Bronchial epithelial cell (primary cell): ENCODE data around the gene RNF2. TPM values are rescaled to one million over a fixed set of nuclear protein-coding genes. Genes with fewer than 3 reads are reported as not detected.

ENCODE experiments used
- DNase-seq: peaks from one replicate; pipeline ENCODE4 v3.0.0-alpha.2; 2010; ENCODE audit warnings: low read depth
- FAIRE-seq: peaks from 2 replicates; lab custom pipeline; 2011; peaks lifted over from hg19 to GRCh38; lab: Jason Lieb, UNC
- H3K27me3 ChIP-seq: 2 replicates; pipeline ENCODE4 v1.5.1; 2011; ENCODE audit warnings: low read length; ENCODE audit not compliant: control insufficient read depth, insufficient read depth
- H3K36me3 ChIP-seq: 2 replicates; pipeline ENCODE4 v1.5.1; 2011; ENCODE audit warnings: low read length; ENCODE audit not compliant: control insufficient read depth, insufficient read depth
- H3K4me3 ChIP-seq: 2 replicates; pipeline ENCODE4 v1.5.1; 2011; ENCODE audit warnings: mild to moderate bottlenecking, low read depth, low read length, control low read depth
- CTCF ChIP-seq: IDR thresholded peaks from 2 replicates; pipeline ENCODE4 v1.5.1; 2011; ENCODE audit warnings: mild to moderate bottlenecking, moderate library complexity, low read length, control low read depth, inconsistent platforms; ENCODE audit not compliant: insufficient read depth, severe bottlenecking
- total RNA-seq: library from RNA; depleted of rRNA; stranded (reverse); fragments of >200 nt; gene quantifications from 2 replicates; pipeline ENCODE4 v1.2.1, GENCODE V29; 2014

RNF2 gene
- total RNA-seq, 1 donor from 2014 or later = 19.2 TPM

GRCh38 chr1:185035258-185035657 lies 10.1 kb upstream of the RNF2 start:
- FAIRE-seq = no peak
- DNase-seq = no peak
- Histone ChIP-seq H3K4me3 (no peak overlapping the region), H3K36me3 (no peaks in the 10 kb centered on the region), H3K27me3 (no peaks in the 10 kb centered on the region)
- no peak for TF ChIP-seq CTCF

GRCh38 chr1:185038813-185039376 lies 6.5 kb upstream of the RNF2 start:
- no peak for TF ChIP-seq CTCF
- no peak overlapping the region for H3K4me3 ChIP-seq
- no peak for FAIRE-seq
- DNase-seq = no peak
- H3K27me3 ChIP-seq = no peaks in the 10 kb centered on the region
- no peaks in the 10 kb centered on the region for H3K36me3 ChIP-seq

- no peaks in the 10 kb centered on the region for H3K27me3 ChIP-seq
- TF ChIP-seq CTCF = no peak
- FAIRE-seq = no peak
- DNase-seq = no peak
- H3K36me3 ChIP-seq = no peaks in the 10 kb centered on the region
- no peak overlapping the region for H3K4me3 ChIP-seq
Measured at GRCh38 chr1:185039726-185040407, 5.5 kb upstream of the RNF2 start.

- Histone ChIP-seq H3K27me3 (no peaks in the 10 kb centered on the region), H3K4me3 (no peak overlapping the region), H3K36me3 (no peaks in the 10 kb centered on the region)
- TF ChIP-seq CTCF = no peak
- no peak for FAIRE-seq
- DNase-seq = no peak
Measured at GRCh38 chr1:185040408-185040735, 5.0 kb upstream of the RNF2 start.

GRCh38 chr1:185041742-185042141 lies 3.6 kb upstream of the RNF2 start:
- no peak for FAIRE-seq
- no peaks in the 10 kb centered on the region for H3K36me3 ChIP-seq
- no peak for TF ChIP-seq CTCF

GRCh38 chr1:185042737-185043136 lies 2.6 kb upstream of the RNF2 start:
- Histone ChIP-seq H3K36me3 (no peaks in the 10 kb centered on the region), H3K27me3 (no peaks in the 10 kb centered on the region), H3K4me3 (no peak overlapping the region)
- TF ChIP-seq CTCF = no peak
- DNase-seq (no peak), FAIRE-seq (no peak)

More at GRCh38 chr1:185041742-185042141, 3.6 kb upstream of the RNF2 start:
- Histone ChIP-seq H3K27me3 (no peaks in the 10 kb centered on the region), H3K4me3 (no peak overlapping the region)
- no peak for DNase-seq
